GM21529 (cell line): Measurements from ENCODE around the gene TEAD4.

Experiments
- ATAC-seq: cut with Tn5 transposase; IDR thresholded peaks from one replicate; pipeline ENCODE4 v1.9.1; 2021; ENCODE audit not compliant: unreplicated experiment

TEAD4 gene

DNA sequence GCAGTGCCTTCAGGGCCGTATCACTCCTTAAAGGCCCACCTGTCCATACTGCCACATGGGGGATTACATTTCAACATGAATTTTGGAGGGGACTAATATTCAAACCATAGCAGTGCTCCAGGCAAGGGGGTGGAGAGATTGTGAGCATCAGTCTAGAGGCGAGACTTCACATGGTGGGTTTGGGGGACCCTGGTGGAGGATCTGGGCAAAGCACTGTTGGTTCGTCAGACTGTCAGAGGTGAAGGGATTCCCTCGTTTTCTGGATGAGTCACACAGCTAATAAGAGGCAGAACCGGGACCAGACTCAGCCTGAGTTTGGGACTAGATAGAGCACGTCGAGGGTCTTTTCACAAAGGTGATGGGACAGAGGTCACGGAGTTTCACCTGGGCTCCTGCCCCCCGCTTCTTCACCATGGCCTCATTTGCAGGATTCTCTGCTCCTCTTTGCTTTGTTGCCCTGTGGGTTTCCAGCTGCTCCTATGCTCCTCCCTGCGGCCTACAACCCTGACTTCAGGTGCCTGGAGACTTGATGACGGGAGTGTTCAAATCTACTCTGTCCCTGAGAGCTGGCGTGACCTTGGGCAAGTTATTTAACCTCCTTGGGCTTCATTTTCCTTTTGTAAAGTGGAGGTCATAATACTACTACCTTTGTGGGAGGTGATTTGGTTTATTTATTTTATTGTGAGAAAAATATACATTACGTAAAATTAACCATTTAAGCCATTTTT is 41.5 kb downstream of the TEAD4 start:
- ATAC-seq, result no peak

- no peak for ATAC-seq
Observed at GRCh38 chr12:3002646-3003045, 43.4 kb downstream of the TEAD4 start.

- ATAC-seq, result no peak
Observed at GRCh38 chr12:3003357-3003992, 44.3 kb downstream of the TEAD4 start.

- no peak for ATAC-seq
Observed at GRCh38 chr12:3004655-3005565, 45.7 kb downstream of the TEAD4 start.

DNA sequence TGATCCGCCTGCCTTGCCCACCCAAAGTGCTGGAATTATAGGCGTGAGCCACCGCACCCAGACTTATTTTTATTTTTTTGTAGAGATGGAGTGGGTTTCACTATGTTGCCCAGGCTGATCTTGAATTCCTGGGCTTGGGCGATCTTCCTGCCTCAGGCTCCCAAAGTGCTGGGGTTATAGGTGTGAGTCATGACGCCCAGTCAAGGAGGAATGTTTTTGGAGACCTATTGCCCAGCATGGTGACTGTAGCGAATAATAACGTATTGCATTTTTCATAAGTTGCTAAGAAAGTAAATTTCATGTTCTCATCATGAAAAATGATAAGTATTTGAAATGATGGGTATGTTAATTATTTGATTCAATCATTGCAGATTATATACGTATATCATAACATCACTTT is 46.5 kb downstream of the TEAD4 start:
- ATAC-seq, result no peak

- ATAC-seq, result no peak
Observed at GRCh38 chr12:3009780-3010179, 50.6 kb downstream of the TEAD4 start.

DNA sequence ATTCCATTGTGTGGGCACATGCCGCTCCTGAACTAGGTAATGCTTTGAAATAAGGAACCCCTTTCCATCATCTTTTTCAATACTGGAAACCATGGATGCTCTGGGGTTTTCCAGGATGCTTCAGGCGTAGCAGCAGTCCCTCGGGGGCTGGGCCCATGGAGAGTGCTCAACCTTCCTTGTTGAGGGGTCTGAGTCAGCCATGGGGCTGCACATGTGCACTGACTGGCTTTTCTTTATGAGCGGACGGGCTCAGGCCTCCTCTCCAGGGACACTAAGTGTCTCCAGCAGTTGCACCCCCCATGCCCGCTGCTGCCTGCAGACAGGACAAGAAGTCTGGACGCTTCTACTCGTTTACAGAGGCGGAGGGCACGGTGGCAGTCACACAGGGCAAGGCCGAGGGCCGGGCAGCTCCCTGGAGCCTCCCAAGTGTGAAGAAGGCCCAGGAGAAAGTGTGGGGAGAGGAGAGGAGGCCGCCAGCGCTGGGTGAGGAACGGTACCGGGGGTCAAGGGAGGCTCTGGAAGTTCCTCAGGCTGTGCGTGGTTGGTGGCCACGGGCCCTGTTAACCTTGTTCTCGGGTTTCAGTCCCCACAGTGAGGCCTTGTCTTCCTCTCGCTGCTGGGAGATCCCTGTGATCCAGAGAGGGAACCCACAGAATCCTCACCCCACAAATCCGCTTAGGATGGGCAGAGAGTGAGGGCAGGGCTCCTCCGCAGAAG is 51.2 kb downstream of the TEAD4 start:
- no peak for ATAC-seq

GRCh38 chr12:3012786-3013185 is 53.6 kb downstream of the TEAD4 start:
- ATAC-seq, result no peak

DNA sequence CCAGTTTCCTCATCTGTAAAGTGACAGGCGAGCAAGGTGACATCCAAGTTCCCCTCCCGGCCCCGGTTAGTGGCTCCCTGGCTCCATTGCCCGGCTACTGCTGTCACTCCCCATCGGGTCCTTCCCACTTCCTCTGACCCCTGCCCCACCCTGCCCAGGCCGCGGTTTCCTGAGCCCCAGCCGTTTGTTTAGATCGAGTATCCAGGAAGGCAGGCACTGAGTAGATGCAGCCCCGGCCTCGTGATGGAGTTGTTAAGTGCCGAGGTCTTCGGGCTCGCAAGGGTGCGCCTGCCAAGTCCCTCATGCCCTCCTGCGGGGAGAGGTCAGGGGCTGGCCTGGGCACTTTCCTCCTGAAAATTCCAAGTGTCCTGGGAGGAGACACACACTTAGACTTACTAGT is 55.4 kb downstream of the TEAD4 start:
- no peak for ATAC-seq

DNA sequence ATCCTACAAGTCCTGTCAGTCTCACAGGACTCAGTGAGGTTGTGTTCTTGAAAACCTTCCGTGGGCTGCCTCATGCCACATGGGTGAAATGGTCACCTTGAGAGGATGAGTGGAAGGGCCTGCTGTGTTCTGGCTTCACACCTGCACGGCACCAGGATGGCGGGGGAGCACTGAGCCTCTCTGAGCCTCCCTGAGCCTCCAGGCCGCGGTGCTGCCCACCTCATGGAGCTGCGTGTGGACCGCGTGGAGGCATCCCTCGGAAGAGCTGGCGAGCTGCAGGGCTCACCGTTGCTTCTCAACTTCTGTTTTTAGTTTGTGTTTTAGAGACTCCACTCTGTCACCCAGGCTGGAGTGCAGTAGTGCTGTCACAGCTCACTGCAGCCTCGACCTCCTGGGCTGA is 56.2 kb downstream of the TEAD4 start:
- no peak for ATAC-seq

- no peak for ATAC-seq
Observed at GRCh38 chr12:3016191-3016590, 57.0 kb downstream of the TEAD4 start.

- no peak for ATAC-seq
Observed at GRCh38 chr12:3017281-3017680, 58.1 kb downstream of the TEAD4 start.

DNA sequence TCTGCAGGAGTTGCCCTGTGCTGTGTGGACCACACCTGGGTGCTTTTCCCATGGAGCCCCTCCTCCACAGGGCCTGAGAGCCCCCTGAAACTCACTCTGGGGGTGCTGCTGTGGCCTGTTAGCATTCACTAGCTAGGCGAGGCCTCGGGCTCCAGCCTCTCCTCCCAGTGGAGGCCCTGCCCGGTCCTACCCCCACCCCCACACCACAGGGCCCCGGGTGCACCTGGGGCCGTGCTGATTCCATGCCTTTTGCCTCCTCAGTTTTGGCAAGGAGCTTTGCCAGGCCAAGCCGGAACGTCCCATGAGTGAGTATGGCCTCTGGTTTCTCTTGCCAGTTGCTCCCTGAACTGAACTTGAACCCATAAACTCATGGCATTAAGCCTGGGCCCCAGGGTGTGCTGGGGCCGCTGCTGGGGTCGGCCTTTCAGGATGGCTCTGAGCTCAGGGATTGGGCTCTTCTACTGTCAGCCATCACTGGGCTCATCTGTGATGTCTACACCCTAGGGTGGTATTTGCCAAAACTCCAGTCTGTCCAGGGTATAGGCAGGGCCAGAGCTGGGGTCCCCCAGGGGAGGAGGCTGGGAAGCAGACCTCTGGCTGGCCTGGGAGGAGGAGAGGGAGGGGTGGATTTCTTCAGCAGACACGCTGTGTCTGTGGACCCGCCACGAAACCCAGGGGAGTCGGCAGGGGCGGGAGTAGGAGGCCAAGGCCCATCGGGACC is 59.2 kb downstream of the TEAD4 start:
- no peak for ATAC-seq

DNA sequence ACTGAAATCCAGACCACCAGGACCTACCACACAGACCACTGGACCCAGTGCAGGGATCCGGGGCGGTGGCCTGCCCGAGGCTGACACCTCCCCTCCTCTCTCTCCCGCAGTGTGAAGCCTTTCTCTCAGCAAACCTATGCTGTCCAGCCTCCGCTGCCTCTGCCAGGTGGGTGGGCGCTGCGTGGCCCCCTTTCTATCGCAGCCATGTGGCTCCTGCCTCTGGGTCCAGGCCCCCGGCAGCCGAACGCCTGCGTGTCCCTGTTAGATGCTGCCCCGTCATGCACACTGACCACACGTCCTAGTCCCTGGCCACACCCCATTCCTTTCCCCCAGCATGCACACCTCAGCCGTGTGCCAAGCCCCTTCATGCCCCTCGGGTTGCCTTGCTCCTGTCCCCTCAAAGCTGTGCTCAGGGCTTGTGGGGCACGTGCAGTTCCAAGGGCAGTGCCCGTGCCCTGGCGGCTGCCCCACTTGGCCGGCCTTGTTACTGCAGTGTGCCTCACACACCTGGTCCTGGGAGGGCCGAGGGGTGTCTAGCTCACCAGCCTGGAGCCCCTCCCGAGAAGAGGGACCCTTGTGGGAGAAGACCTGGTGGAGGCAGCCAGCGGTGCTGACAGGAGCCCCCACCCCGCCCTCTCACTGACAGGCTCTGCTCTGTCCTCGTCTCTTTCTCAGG is 59.9 kb downstream of the TEAD4 start:
- ATAC-seq, result no peak

- ATAC-seq, result no peak
Observed at GRCh38 chr12:3020399-3020798, 61.2 kb downstream of the TEAD4 start.

DNA sequence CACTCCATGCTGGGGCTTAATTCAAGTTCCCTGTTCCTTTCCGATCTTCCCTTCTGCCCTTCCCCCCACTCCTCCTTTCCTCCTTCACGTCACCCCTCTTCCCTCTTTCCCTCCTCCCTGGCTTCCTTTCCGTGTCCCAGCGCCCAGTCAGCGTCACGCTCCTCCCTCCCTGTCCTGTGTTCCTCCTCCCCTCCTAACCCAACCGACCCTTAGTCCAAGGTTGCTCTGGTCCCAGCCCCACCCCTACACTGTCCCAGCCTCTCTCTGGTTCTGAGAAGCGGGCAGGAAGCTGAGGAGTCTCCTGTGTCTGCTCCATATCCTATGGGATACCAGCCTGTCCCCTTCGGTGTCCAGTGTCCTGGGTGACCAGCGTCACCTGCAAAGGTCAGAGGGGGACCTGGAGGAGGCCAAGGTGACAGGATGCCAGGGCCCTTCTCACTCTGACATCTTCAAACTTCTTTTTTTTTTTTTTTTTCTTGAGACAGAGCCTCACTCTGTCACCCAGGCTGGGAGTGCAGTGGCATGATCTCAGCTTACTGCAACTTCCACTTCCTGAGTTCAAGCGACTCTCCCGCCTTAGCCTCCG is 61.7 kb downstream of the TEAD4 start:
- ATAC-seq, result no peak

GRCh38 chr12:3022411-3022810 is 63.2 kb downstream of the TEAD4 start:
- ATAC-seq, result no peak

- no peak for ATAC-seq
Observed at GRCh38 chr12:3022961-3023360, 63.8 kb downstream of the TEAD4 start.

GRCh38 chr12:3028108-3028507 is 68.9 kb downstream of the TEAD4 start:
- no peak for ATAC-seq
